HEK293T (cell line): ENCODE data around the gene ACER1.

Experiments
- CTCF ChIA-PET: fragments of 350-600 bp; formaldehyde crosslinking; extraction: SDS; loops from one replicate; lab custom pipeline; 2021; ENCODE audit warnings: antibody characterized with exemption, inconsistent platforms; lab: Yijun Ruan, JAX
- POLR2A ChIA-PET: fragments of 350-600 bp; formaldehyde crosslinking; extraction: SDS; loops from one replicate; lab custom pipeline; 2020; ENCODE audit warnings: antibody characterized with exemption, inconsistent platforms; lab: Yijun Ruan, JAX
- DNase-seq: peaks from one replicate; pipeline ENCODE4 v3.0.0; 2012; ENCODE audit warnings: mixed read lengths; ENCODE audit errors: extremely low spot score
- ARNT ChIP-seq: fragments of 450-650 bp; IDR thresholded peaks from 2 replicates; pipeline ENCODE4 v1.6.1; 2017; ENCODE audit warnings: mild to moderate bottlenecking
- BHLHE40 ChIP-seq: fragments of 450-650 bp; IDR thresholded peaks from 2 replicates; pipeline ENCODE4 v1.6.1; 2016; ENCODE audit warnings: mild to moderate bottlenecking, moderate library complexity, borderline replicate concordance
- CTBP1 ChIP-seq: fragments of 450-650 bp; IDR thresholded peaks from 2 replicates; pipeline ENCODE4 v1.6.1; 2016; ENCODE audit warnings: borderline replicate concordance
- ELF4 ChIP-seq: fragments of 450-650 bp; IDR thresholded peaks from 2 replicates; pipeline ENCODE4 v1.6.1; 2017; ENCODE audit warnings: antibody characterized with exemption
- FOXA1 ChIP-seq: fragments of 450-650 bp; IDR thresholded peaks from 2 replicates; pipeline ENCODE4 v1.6.1; 2016; ENCODE audit warnings: mild to moderate bottlenecking
- FOXK2 ChIP-seq: fragments of 450-650 bp; IDR thresholded peaks from 2 replicates; pipeline ENCODE4 v1.6.1; 2016; ENCODE audit warnings: mild to moderate bottlenecking
- FOXM1 ChIP-seq: fragments of 450-650 bp; IDR thresholded peaks from 2 replicates; pipeline ENCODE4 v1.6.1; 2017; ENCODE audit warnings: mild to moderate bottlenecking, borderline replicate concordance
- HDGF ChIP-seq: fragments of 450-650 bp; IDR thresholded peaks from 2 replicates; pipeline ENCODE4 v1.6.1; 2017; ENCODE audit warnings: antibody characterized with exemption, borderline replicate concordance
- L3MBTL2 ChIP-seq: fragments of 450-650 bp; conservative IDR thresholded peaks from 2 replicates; pipeline ENCODE4 v1.6.1; 2016; ENCODE audit warnings: mild to moderate bottlenecking
- LEF1 ChIP-seq: fragments of 450-650 bp; IDR thresholded peaks from 2 replicates; pipeline ENCODE4 v1.6.1; 2017; ENCODE audit warnings: mild to moderate bottlenecking, borderline replicate concordance
- NFRKB ChIP-seq: fragments of 450-650 bp; IDR thresholded peaks from 2 replicates; pipeline ENCODE4 v1.6.1; 2016; ENCODE audit warnings: mild to moderate bottlenecking, moderate library complexity
- SP1 ChIP-seq: fragments of 450-650 bp; IDR thresholded peaks from 2 replicates; pipeline ENCODE4 v1.6.1; 2017
- SUZ12 ChIP-seq: fragments of 450-650 bp; IDR thresholded peaks from 2 replicates; pipeline ENCODE4 v1.6.1; 2016; ENCODE audit warnings: mild to moderate bottlenecking
- TARDBP ChIP-seq: fragments of 450-650 bp; IDR thresholded peaks from 2 replicates; pipeline ENCODE4 v1.6.1; 2016
- ZNF384 ChIP-seq: fragments of 450-650 bp; IDR thresholded peaks from 2 replicates; pipeline ENCODE4 v1.6.1; 2016
- TF ChIP-seq, protein P1 (sequence below): fragments of 450-650 bp; IDR thresholded peaks from 2 replicates; pipeline ENCODE4 v1.6.1; 2016

The ACER1 gene

DNA sequence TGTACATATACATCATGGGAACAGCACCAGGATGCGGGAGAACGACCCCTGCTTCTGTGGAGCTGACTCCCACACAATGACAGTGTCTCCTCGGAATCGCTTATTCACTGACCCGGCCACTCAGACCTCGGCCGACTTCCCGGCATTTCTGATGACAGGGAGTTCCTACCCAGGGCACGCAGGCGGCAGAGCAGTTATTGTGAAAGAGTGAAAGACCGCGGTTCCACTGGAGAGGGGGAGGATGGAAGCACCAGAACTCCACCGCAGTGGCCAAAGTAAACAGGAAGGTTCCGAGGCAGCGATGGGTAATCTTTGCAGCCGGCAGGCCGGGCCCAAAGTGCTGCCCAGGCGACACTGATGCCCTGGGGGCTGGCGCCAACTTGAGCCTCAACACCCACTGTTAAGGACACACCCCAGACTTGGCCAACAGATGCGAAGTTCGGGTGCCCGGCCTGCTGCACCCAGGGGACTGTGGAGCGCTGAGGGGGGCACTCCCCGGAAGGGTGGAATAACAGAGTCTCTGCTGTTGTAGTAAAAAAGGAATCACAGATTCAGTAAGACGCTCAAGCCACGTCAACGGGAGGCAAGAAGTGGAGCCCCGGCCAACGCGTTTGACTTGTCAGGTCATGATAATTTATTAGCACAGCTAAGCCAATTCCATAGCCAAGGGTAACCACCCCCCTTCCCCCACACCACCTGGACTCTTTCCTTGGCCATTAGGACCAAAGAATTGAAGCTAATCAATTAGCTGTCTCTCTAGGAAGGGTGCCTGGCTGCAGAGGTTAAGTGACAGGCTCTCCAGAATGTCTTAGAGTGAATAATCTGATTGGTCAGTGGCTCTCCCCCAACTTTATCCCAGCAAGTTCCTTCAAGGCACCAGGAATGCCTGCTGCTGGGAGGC is 59.5 kb downstream of the ACER1 start:
- ChIA-PET POLR2A (no interaction called here), CTCF (no interaction called here)
- TF ChIP-seq TARDBP (no peak), SUZ12 (no peak)
- TF ChIP-seq, protein P1, sequence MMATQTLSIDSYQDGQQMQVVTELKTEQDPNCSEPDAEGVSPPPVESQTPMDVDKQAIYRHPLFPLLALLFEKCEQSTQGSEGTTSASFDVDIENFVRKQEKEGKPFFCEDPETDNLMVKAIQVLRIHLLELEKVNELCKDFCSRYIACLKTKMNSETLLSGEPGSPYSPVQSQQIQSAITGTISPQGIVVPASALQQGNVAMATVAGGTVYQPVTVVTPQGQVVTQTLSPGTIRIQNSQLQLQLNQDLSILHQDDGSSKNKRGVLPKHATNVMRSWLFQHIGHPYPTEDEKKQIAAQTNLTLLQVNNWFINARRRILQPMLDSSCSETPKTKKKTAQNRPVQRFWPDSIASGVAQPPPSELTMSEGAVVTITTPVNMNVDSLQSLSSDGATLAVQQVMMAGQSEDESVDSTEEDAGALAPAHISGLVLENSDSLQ = peak; percentile 92
- peak; percentile 24 for DNase-seq

- CTCF ChIA-PET = no interaction called here
- TF ChIP-seq, protein P1 = peak; percentile 37
- TF ChIP-seq FOXK2 = no peak
- DNase-seq = peak; percentile 17
- POLR2A ChIA-PET = no interaction called here
Measured at GRCh38 chr19:6272913-6273600, 60.4 kb downstream of the ACER1 start.

GRCh38 chr19:6272411-6272791 is 61.0 kb downstream of the ACER1 start:
- no peak for TF ChIP-seq CTBP1
- TF ChIP-seq FOXA1 = no peak
- no peak for TF ChIP-seq FOXM1
- TF ChIP-seq HDGF = no peak
- TF ChIP-seq SUZ12 = no peak
- no peak for TF ChIP-seq NFRKB
- TF ChIP-seq, protein P1 = no peak
- no peak for TF ChIP-seq SP1
- no peak for TF ChIP-seq ARNT
- TF ChIP-seq FOXK2 = no peak
- TF ChIP-seq ZNF384 = no peak
- no peak for TF ChIP-seq ELF4
- TF ChIP-seq L3MBTL2 = no peak
- no peak for TF ChIP-seq TARDBP
- no peak for TF ChIP-seq LEF1
- TF ChIP-seq BHLHE40 = no peak
- ChIA-PET POLR2A (no interaction called here), CTCF (interaction anchor here (1.8 kb wide), 1 partner anchor 11 kb away, joined by 9 read pairs; no protein-coding TSS in a partner anchor)
- DNase-seq = no peak

GRCh38 chr19:6271721-6272410 is 61.5 kb downstream of the ACER1 start:
- peak; percentile 20 for DNase-seq
- TF ChIP-seq, protein P1 = no peak
- TF ChIP-seq FOXA1 (no peak), FOXK2 (no peak), BHLHE40 (no peak), SP1 (no peak), HDGF (no peak), LEF1 (no peak), ZNF384 (no peak), TARDBP (no peak), ELF4 (no peak), NFRKB (no peak), ARNT (no peak), CTBP1 (no peak), SUZ12 (no peak), L3MBTL2 (no peak), FOXM1 (no peak)
- ChIA-PET POLR2A (no interaction called here), CTCF (interaction anchor here (1.8 kb wide), 1 partner anchor 11 kb away, joined by 9 read pairs; no protein-coding TSS in a partner anchor)

DNA sequence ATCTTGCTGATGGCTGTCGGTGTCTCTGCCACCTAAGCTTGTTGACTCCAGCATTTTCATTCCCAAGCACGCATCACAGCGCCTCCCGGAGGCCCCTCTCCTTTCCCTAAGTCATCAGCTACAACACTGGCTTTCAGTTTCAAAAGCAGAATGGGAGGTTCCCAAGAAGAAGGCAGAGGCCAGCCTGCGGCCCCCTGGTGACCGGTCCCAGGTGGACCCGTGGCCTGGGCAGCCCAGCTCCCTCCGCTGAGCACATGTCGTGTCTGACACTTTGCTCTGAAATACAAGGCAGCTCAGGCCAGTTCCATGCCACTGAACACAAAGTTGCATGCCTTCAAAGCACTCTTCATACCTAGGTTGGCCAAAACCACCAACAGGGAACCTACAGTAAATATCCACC is 62.2 kb downstream of the ACER1 start:
- peak; percentile 12 for DNase-seq
- no peak for TF ChIP-seq FOXK2
- TF ChIP-seq TARDBP = no peak
- TF ChIP-seq LEF1 = no peak
- CTCF ChIA-PET = interaction anchor here (1.8 kb wide), 1 partner anchor 10 kb away, joined by 9 read pairs; no protein-coding TSS in a partner anchor
- POLR2A ChIA-PET = no interaction called here

DNA sequence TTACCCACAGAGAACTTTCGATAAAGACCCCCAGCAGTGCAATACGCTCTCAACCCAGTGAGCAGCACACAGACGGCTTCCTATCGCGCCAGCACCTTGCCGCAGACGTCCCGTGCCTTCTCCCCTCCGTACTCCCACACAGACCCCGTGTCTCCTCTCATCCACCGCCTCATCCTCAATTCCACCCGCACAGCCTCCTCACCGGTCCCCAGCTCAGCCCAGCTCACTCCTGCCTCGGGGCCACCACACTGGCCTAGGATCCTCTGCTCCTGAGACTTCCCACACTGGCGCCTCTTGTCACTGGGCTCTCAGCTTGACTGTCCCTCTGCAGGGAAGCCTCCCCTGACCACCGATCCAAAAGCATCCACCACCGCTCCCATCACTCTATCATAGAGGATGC is 62.6 kb downstream of the ACER1 start:
- no peak for TF ChIP-seq SP1
- POLR2A ChIA-PET = no interaction called here
- CTCF ChIA-PET = interaction anchor here (1.8 kb wide), 1 partner anchor 10 kb away, joined by 9 read pairs; no protein-coding TSS in a partner anchor
- DNase-seq = no peak
